Measurements from ENCODE around the gene RAD23B. TPM values are rescaled to one million over a fixed set of nuclear protein-coding genes. Genes with fewer than 3 reads are reported as not detected.

The RAD23B gene
- total and polyA plus RNA-seq, 8 donors = 19.5 to 81.2 (median 65.3) TPM

- no peak overlapping the region for H3K27ac ChIP-seq
- no peaks in the 10 kb centered on the region for H3K36me3 ChIP-seq
- DNase-seq = no peak
- no peak overlapping the region for H3K4me3 ChIP-seq
- no peak for FAIRE-seq
- no peaks in the 10 kb centered on the region for H3K4me1 ChIP-seq
- no peaks in the 10 kb centered on the region for H3K27me3 ChIP-seq
- no peak for TF ChIP-seq CTCF (IDR thresholded peaks at IDR 0.05)
- no peak for ATAC-seq
- 39 to 53% methylated on average over 3 of the region's 3 CpGs for WGBS, 2 donors
- H3K9me3 ChIP-seq = no peaks in the 10 kb centered on the region
- intact Hi-C loops (cut with DNase I) = no loop called here
These were observed 91.9 kb downstream of the RAD23B start for GRCh38 chr9:107375001-107375400.

GRCh38 chr9:107375651-107376369 lies 92.7 kb downstream of the RAD23B start:
- 36 to 41% methylated on average over 10 of the region's 10 CpGs for WGBS, 2 donors
- FAIRE-seq = no peak
- H3K4me3 ChIP-seq = no peak overlapping the region
- H3K4me1 ChIP-seq = no peaks in the 10 kb centered on the region
- no peak for ATAC-seq
- TF ChIP-seq CTCF (IDR thresholded peaks at IDR 0.05) = no peak
- no peaks in the 10 kb centered on the region for H3K36me3 ChIP-seq
- no peak for DNase-seq
- no peaks in the 10 kb centered on the region for H3K27me3 ChIP-seq
- no peak overlapping the region for H3K27ac ChIP-seq
- intact Hi-C loops (cut with DNase I) = no loop called here
- H3K9me3 ChIP-seq = no peaks in the 10 kb centered on the region

- WGBS, 2 donors = 82 to 97% methylated on average over 2 of the region's 2 CpGs
- Histone ChIP-seq H3K27me3 (no peaks in the 10 kb centered on the region), H3K4me1 (no peaks in the 10 kb centered on the region), H3K27ac (no peak overlapping the region), H3K4me3 (no peak overlapping the region), H3K36me3 (no peaks in the 10 kb centered on the region), H3K9me3 (no peaks in the 10 kb centered on the region)
- intact Hi-C loops (cut with DNase I) = no loop called here
- no peak for FAIRE-seq
- no peak for DNase-seq
- no peak for TF ChIP-seq CTCF (IDR thresholded peaks at IDR 0.05)
- no peak for ATAC-seq
These were observed 94.9 kb downstream of the RAD23B start for GRCh38 chr9:107378006-107378405.

Other genes with a start within 250 kb of the RAD23B start
- gene KLF4, start 206.5 kb downstream of the RAD23B start, total RNA-seq = 1 to 10 TPM; 3.2 to 9.9 (median 5.6) TPM
- gene KLF4, start 206.5 kb downstream of the RAD23B start, polyA plus RNA-seq = 1 to 10 TPM; 5.5 to 8.0 TPM

All from pancreas (tissue), 10 donors.